HG02759 (cell line): ENCODE results near the gene OR2T10.
"Not testable (repeated sequence)": the region's sequence is repeated elsewhere in the genome, so short reads cannot be mapped to it uniquely, and the experiment has no call there.

Experiments used
- ATAC-seq: cut with Tn5 transposase; IDR thresholded peaks from one replicate; pipeline ENCODE4 v1.9.1; 2021; ENCODE audit warnings: mild to moderate bottlenecking, moderate library complexity; ENCODE audit not compliant: unreplicated experiment

OR2T10 gene, protein sequence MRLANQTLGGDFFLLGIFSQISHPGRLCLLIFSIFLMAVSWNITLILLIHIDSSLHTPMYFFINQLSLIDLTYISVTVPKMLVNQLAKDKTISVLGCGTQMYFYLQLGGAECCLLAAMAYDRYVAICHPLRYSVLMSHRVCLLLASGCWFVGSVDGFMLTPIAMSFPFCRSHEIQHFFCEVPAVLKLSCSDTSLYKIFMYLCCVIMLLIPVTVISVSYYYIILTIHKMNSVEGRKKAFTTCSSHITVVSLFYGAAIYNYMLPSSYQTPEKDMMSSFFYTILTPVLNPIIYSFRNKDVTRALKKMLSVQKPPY

DNA sequence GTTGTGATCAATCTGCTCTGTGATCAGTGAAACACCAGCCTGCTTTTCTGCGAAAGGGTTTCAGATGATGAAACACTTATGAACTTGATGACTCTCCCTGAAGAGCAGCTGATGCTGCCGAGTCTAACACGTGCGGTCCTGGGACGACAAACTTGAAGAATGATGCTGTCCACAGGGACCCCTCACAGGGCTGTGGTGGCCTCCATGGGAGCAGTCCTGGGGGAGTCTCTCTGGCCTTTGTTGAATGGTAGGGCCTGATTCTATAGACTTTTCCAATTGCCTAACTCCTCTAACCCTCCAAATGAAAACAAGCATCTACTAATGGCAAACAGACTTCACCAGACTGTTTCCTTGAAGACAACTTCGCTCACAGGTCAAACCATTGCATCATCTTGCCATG is at the start of gene OR2T10:
Gene OR2T10, minus strand, starts transcription at position 112 of the 400 bp plus-strand sequence. CDS start 3,932 bp downstream, outside the sequence.
- ATAC-seq, result no peak

DNA sequence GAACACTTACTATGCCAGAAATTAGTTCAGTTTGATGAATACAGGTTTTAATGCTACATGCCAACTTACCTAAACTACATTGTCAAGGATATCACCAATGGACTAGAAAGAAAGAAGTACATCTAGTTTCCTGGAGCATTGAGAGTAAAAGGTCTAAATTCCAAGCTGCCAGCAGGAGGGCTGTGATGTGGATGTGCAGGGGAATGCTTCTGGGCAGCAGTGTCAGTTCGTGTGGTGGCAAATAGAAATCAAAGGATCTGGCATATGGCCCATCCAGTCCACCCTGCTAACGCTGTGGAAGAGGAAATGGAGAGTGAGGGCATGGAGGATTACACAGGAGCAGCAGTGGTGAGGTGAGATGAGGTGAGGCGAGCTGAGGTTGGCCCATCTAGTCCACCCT is 47.7 kb upstream of the OR2T10 start, which contains the start of gene OR2T35:
Gene OR2T35, minus strand, starts transcription at position 101 of the 400 bp plus-strand sequence. CDS start 6,020 bp downstream, outside the sequence.
- not testable (repeated sequence) for ATAC-seq

DNA sequence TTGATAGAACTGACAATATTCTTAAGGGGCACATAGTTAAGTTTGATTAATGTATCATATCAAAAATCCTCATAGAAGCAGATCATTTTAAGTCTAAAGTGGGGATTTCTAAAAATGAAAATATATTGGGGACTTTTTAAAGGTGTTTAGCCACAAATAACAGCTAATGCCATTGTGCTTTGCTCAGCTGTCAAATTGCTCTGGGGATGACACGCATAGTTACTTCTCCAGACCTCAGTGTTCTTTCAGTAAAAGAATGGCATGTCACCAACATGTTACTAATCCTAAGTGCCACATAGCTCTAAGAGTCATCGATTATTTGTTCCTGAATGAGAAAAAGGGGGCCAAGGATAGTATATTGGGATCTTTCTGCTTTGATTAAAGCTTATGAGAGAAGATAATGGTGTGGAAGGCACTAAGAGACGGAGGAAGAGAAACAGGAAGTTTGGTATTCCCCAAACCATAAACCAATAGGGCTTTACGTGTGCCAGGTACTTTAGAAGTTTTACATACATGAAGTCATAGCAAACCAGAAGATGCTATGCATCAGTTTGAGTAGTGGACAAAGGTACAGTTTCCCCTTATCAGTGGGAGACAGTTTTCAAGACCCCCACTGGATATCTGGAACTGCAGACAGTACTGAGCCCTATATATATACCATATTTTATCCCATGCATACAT is 45.6 kb upstream of the OR2T10 start:
- peak; percentile 75 for ATAC-seq

DNA sequence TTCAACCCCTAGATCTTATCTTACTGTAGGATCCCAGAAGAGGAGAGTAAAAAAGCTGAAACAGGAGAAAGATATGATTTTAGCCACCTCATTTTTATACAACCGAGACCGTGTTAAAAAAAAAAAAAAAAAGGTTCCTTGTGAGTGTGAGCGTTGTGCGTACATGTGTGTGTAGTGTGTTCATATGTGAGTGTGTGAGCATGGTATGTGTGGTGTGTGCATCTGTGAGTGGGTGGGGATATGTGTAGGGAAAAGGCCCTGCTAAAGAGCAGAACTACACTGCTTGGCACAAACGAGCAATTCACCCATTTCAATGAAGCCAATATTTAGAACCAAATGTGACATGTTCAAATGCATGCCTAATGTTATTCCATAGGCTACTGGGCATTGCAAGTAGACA is 44.1 kb upstream of the OR2T10 start:
- ATAC-seq, result not testable (repeated sequence)

DNA sequence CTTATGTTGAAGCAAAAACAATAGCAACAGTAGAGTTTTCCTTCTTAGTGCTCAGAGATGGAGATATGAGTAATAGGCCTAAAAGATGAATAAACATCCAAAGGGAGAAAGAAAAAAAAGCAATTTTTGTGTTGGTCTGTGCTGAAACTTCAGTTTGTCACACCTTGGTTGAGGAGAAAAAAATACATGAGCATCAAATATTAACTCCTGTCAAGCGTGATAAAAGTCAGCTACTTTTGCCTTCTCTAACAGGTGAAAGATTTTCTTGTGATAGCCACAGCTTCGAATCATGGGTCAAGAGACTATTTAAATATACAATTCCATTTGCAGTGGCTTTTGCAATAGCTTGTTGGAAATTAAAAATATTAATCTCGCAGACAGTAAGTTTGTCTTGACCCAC is 43.4 kb upstream of the OR2T10 start:
- peak; percentile 35 for ATAC-seq

DNA sequence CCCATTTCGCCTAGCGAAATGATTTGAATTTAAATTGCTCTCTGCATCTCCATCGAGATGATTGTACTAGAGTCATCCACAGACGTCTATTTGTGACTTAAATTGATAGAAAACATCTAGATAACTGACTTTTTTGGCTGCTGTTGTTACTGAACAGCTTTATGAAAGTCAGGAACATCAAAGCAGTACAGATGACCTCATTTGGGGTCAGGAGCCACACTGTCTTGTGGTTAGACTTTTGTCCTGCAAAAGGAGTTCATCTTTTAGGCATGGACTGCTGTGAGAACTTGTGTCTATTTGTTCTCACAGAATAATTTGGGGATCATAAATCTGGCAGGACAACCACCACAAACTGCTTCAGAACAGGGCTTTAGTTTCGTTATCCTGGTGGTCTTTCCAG is 42.2 kb upstream of the OR2T10 start:
- peak; percentile 34 for ATAC-seq

DNA sequence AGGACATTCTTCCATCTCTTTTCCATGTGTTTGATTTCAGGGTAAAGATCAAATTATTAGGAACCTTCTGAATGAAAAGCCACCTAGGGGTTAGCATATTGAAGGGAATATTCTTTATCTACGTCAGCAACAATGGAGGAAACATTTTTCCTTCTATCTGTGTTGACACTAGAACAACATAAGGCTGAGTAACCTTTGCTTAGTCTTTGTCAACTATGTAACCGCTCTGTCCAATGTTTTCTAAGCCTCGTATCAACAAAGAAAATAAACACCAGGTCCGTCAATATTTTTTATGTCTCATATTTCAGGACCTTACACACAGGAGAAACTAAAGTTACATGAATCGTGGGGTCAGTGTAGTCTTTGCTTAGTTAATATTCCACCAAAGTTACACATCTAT is 39.1 kb upstream of the OR2T10 start:
- not testable (repeated sequence) for ATAC-seq

DNA sequence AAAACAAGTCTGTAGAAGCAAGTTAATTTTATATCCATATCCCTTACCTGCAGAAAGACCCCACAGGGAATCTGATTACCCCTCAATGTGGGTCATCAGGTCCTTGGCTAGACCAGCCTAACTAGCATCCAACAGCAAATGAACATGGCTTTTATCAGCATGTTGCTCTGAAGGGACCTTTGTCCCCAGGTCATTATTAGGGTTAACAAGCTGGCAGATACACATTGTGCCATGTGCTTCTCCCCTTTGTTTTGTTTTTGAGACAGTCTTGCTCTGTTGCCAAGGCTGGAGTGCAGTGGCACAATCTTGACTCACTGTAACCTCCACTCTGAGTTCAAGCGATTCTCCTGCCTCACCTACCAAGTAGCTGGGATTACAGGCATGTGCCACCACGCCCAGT is 37.5 kb upstream of the OR2T10 start, which contains the start of gene OR2T11:
Gene OR2T11, minus strand, starts transcription at position 101 of the 400 bp plus-strand sequence. CDS start 7,963 bp downstream, outside the sequence.
- ATAC-seq, result not testable (repeated sequence)

DNA sequence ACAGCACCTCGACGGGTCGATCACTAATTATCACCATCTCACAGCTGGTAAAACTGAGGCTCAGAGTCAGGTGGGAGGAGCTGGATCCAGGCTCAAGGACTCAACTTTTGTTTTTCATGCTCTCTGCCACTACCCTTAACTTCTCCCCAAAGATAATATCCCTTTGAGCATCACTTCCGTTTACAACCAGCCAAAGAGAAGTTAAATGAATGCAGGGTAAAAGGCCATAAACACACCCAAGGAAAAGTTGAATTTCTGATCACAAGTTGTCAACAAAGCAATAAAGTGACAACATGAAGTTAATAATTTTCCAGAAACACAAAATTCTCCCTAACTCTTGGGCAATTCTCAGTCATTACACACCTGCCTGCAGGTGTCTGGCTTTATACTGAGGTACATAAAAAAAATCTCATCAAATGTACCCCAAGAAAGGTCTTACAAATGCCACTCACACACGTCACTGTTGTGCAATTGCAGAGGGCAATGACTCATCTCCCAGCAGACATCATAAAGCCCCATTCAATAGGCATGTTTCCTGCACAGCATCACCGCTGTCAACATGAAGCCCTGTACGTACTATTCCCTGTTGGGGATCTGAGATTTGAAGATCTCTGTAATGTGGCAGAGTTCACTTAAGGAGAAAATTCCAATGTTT is 34.0 kb upstream of the OR2T10 start:
- ATAC-seq, result no peak

DNA sequence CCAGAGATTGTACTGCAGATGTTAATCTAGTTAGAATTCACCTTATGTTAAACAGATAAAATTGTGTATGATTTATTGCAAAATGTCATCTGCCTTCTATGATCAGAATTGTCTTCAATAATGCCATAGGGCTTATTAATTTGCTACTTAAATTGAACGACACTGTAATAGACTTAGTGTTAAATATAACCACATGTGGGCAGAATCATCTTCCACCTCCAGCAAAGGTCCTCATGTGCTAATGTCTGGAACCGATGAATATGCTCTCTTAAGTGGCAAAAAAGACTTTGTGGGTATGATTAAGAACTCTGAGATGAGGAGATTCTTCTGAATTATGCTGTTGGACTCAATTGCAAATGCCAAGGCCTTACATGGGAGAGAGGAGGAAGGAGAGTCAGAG is 33.1 kb upstream of the OR2T10 start:
- ATAC-seq, result no peak

DNA sequence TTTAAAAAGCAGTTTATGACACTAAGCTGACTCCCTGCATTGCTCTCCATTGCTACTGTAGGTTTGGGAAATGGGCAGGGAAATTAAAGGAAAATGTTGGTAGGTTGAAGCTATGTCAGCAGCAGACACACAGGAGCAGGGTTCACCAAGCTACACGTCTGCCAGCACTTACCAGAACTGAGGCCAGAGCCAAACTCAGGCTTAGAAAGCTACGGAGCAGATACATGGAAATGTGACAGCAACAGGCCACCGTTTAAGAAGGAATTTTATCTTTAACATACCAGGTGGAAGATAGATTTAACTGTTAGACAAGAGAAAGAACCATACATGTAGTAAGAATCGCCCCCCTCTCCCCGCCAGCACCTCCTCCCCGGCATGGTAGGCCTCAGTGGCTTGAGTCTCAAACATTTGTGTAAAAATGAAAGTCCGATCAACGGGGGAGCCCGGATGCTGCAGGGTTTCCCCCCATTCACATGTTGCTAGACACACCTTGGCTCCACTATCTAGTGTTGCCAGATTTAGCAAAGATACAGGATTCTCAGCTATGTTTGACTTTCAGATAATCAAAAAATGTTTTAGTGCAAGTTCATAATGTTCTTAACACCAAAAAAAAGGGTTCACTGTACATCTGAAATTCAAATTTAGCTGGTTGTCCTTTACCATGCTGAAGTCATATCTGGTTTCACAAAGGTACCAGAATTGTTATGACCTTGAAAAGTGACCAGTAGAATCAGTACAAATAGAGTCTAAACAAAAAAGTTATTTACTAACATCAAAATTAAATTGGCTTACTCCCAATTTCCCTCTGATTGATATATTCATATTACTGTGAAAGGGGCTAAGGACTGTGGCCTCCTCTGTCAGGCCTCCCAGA is 30.7 kb upstream of the OR2T10 start:
- peak; percentile 96 for ATAC-seq

DNA sequence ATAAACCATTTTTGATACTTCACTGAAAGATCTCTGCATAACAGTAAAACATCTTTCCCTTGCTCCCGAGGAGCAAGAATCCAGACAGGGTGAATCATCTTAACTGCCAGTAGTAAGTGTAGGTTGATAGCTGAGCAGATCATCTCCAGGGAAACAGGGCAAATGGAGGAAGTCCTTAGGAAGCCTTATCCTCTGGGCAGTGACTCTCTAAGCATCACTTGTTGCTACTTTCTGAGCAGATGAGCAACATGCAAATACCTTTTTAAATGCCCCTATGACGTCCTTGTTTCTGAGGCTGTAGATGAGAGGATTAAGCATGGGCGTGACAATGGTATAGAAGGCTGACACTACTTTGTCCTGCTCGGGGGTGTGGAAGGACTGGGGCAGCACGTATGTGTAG is 28.5 kb upstream of the OR2T10 start:
- ATAC-seq, result no peak

DNA sequence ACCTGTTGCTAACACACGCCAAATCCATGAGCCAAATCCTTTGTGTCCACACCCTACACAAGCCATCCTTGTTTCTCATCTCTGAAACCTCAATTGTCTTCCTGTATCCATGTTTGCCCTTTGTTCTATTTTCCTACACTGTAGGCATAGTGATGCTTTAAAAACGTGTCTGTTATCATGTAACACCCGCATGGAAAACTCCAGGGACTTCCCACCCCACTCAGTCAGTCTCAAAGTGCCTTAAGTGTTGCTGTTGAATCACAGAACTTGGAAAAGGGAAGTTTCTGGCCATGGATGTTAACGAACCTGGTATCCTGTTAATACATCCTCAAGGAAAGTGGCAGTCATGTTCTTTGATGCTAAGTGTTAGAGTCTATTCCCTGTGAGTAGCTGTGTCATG is 27.7 kb upstream of the OR2T10 start:
- no peak for ATAC-seq

DNA sequence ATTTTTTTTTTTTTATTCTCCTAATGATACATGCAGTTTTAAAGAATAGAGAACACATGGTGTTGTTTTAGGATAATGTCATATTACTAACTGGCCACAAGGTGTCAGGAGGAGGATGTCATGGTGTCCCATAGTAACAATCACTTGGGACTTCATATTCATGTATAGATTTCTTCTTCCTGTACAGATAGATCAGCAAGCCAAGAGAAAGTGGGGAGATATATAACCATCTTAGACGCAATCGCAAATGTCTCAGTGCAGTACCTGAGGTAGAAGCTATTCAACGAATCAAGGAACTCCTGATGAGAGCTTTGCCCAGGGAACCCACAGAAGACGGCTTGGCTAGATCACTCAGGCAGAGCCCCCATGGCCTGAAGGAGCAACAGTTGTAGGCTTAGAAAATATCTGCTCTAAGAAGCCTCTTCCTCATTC is 25.1 kb upstream of the OR2T10 start:
- ATAC-seq, result peak; percentile 91

DNA sequence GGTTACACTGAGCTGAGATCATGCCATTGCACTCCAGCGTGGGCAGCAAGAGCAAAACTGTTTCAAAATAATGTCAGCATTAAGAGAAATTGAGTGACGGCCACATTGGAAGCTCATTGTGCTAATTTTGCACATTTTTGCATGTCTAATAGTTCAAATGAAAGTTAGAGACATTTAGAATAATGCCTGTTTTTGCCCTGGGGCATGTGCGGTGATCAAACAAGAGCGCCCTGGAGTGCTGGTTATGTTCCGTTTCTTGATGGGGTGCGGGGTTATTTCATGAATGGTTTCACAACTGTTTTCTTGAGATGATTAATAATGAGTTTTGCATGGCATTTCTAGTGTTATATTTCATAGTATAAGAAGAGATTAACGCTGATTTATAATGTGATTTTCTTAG is 24.3 kb upstream of the OR2T10 start:
- ATAC-seq, result no peak

DNA sequence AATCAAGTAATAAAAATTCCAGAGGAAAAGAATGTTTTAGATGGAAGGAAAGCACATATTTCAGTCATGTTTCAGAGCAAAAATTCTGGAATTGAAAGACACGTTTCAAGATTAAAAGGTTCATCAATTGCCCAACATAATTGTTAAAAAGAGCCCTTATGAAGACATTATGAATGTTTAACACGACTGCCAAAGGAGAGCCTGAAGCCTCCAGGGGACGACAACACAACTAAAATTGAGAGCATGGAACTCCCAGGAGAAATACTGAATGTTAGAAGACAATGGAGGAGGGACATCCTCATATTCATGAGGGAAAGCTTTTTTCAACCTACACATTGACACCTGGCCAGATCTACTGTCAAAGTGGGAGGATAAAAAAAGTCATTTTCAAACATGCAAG is 21.4 kb upstream of the OR2T10 start:
- peak; percentile 41 for ATAC-seq

DNA sequence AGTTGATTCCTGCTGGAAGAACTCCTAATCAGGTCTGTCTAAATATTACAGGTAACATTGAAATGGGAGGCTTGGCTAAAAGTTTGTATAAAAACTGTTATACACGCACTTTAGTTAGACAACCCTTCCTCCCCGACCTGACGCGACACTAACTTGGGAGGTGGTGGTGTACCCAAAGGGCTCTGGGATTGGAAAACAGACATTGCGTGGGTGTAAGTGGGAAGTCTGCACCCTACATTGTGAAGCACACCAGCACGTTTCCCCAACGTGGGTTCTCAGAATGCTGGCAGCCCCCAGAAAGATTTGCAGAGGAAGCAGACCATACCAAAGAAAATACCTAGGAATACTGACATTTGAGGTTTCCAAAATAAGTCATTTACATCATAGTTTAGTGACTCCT is 20.6 kb upstream of the OR2T10 start:
- no peak for ATAC-seq

DNA sequence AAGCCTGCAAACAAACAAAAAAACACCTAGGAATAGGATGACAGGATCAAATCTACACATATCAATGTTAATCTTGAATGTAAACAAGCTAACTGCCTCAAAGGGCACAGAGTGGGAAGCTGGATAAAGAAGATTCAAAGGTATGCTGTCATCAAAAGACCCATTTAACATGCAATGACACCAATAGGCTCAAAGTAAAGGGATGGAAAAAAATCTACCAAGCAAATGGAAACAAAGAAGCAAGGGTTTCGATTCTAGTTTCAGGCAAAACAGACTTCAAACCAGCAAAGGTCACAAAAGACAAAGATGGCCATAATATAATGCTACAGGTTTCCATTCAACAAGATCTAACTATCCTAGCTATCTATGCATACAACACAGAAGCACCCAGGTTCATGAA is 16.2 kb upstream of the OR2T10 start:
- ATAC-seq, result no peak

DNA sequence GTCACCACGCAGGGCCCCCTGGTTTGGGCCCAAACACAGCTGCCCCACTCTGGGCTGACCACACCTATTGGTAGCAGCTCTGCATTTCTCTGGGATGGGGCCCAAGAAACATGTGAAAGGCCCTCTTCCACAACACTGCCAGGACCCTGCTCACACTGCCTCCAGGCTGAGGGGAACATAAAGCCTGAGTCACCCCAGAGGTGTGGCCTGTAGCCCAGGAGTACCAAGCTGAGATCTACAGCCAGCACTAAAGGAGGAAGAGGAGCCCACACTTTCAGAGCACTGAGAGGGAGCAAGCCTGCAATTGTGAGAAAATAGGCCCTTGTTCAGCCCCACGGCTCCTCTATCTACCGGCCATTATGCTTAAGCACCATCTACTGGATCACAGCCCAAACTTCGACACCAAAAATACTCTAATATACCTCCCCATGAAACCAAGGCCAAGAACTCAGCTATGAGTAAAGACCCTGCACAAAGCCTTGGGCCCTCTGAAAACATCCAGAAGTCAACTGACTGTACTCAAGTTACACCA is 14.4 kb upstream of the OR2T10 start:
- ATAC-seq, result no peak

DNA sequence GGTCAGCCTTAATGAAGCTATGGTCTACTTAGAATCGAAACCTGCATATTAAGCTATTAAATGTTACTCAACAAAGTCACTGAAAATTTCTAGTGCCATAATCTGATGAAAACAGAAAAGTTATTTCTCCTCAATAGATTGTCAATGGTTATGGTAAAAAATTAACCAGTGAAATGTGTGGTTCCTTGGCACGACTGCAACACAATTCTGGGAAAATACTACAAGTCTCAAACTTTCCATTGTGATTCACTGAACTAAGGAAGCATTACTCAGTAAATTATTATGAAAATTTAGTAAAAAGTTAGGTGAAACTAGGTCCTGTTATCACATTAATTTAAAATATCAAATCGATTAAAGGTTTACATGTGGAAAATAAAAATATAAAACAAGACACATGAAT is 12.8 kb upstream of the OR2T10 start:
- ATAC-seq, result no peak
